DND-41 (cell line): Measurements from ENCODE around the gene EPS15.

ENCODE experiments used
- ATAC-seq: fragments of 200-7000 bp; cut with Tn5 transposase; 3 replicates; pipeline ENCODE4 v1.9.1; 2021; ENCODE audit warnings: low read depth; ENCODE audit not compliant: insufficient read depth
- DNase-seq: peaks from one replicate; pipeline ENCODE4 v3.0.0-alpha.2; 2020
- H2AFZ ChIP-seq: 2 replicates; pipeline ENCODE4 v1.6.0; 2012; ENCODE audit warnings: low read depth, low read length
- H3K27ac ChIP-seq: 2 replicates; pipeline ENCODE4 v1.5.1; 2012; ENCODE audit warnings: low read length, inconsistent platforms
- H3K27me3 ChIP-seq: fragments of 200-600 bp; sonication (generic); 2 replicates; pipeline ENCODE4 v1.6.0; 2012; ENCODE audit warnings: low read length, mild to moderate bottlenecking, inconsistent platforms; ENCODE audit not compliant: insufficient read depth, poor library complexity
- H3K36me3 ChIP-seq: 2 replicates; pipeline ENCODE4 v1.5.1; 2012; ENCODE audit warnings: low read length, inconsistent platforms; ENCODE audit not compliant: insufficient read depth
- H3K4me1 ChIP-seq: 2 replicates; pipeline ENCODE4 v1.5.1; 2012; ENCODE audit warnings: mild to moderate bottlenecking, low read length; ENCODE audit not compliant: insufficient read depth
- H3K4me2 ChIP-seq: 2 replicates; pipeline ENCODE4 v1.6.0; 2012; ENCODE audit warnings: mild to moderate bottlenecking, moderate library complexity, low read length, inconsistent platforms; ENCODE audit not compliant: insufficient read depth
- H3K4me3 ChIP-seq, 2 experiments: fragments of 200-600 bp in 1 of 2; shearing (Covaris generic) in 1 of 2; 2 replicates each; pipeline ENCODE4 v1.5.1; 2012 to 2016; ENCODE audit warnings: inconsistent platforms in 2 of 2, low read length in 2 of 2, mild to moderate bottlenecking in 2 of 2, low read depth in 1 of 2, moderate library complexity in 1 of 2
- H3K79me2 ChIP-seq: 2 replicates; pipeline ENCODE4 v1.6.0; 2012; ENCODE audit warnings: low read length, inconsistent platforms; ENCODE audit not compliant: insufficient read depth
- H3K9ac ChIP-seq: 2 replicates; pipeline ENCODE4 v1.6.0; 2012; ENCODE audit warnings: low read depth, mild to moderate bottlenecking, inconsistent platforms, low read length, moderate library complexity
- H3K9me3 ChIP-seq: 2 replicates; pipeline ENCODE4 v1.5.1; 2012; ENCODE audit warnings: low read length, moderate library complexity, mild to moderate bottlenecking, inconsistent platforms; ENCODE audit not compliant: insufficient read depth, severe bottlenecking
- H4K20me1 ChIP-seq: 2 replicates; pipeline ENCODE4 v1.6.0; 2012; ENCODE audit warnings: low read length; ENCODE audit not compliant: insufficient read depth
- CTCF ChIP-seq: IDR thresholded peaks from 2 replicates; pipeline ENCODE4 v1.5.1; 2012; ENCODE audit warnings: borderline replicate concordance, low read length, moderate library complexity, mild to moderate bottlenecking; ENCODE audit not compliant: poor library complexity, severe bottlenecking; ENCODE audit errors: extremely low read depth
- EZH2 ChIP-seq: IDR thresholded peaks from 3 replicates; pipeline ENCODE4 v1.6.1; 2012; ENCODE audit warnings: borderline replicate concordance, low read depth, mild to moderate bottlenecking, moderate library complexity, low read length, inconsistent platforms; ENCODE audit not compliant: severe bottlenecking

The EPS15 gene

GRCh38 chr1:51512606-51513005 lies 6.5 kb downstream of the EPS15 start:
- ATAC-seq (no peak), DNase-seq (no peak)
- Histone ChIP-seq H3K27me3 (no peaks in the 10 kb centered on the region), H3K27ac (no peak overlapping the region), H3K9me3 (no peaks in the 10 kb centered on the region), H2AFZ (no peak overlapping the region), H3K4me3 (no peak overlapping the region), H3K79me2 (peaks cover 79% of the 10 kb centered on the region), H4K20me1 (peaks cover 3% of the 10 kb centered on the region; the same call in 1 of the 2 replicates), H3K36me3 (no peaks in the 10 kb centered on the region), H3K4me2 (no peak overlapping the region), H3K4me1 (peaks cover 22% of the 10 kb centered on the region), H3K9ac (no peak overlapping the region)
- TF ChIP-seq CTCF (no peak), EZH2 (no peak)

DNA sequence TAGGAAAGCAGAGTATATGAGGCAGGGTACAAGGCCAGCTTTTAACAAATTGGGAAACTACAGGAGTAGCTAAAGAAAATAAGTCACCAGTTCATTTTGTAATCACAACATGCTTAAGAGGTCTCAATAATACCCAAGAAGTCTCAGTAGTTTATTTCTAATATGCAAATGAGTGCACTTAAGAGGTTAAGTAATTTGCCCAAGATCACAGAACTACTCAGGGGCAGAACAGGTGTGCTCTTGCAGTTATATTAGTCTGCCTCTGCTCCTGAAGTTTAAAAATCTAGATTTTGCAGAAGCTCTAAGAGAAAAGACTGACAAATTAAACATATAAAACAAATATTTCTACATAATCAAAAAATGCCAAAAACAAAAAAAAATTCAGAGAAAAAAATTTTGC lies 6.9 kb downstream of the EPS15 start:
- Histone ChIP-seq H3K36me3 (no peaks in the 10 kb centered on the region), H3K9ac (no peak overlapping the region), H3K9me3 (no peaks in the 10 kb centered on the region), H3K27me3 (no peaks in the 10 kb centered on the region), H3K79me2 (peaks cover 79% of the 10 kb centered on the region), H3K4me3 (no peak overlapping the region), H4K20me1 (peaks cover 3% of the 10 kb centered on the region; the same call in 1 of the 2 replicates), H3K4me2 (no peak overlapping the region), H3K4me1 (peaks cover 17% of the 10 kb centered on the region), H3K27ac (no peak overlapping the region), H2AFZ (no peak overlapping the region)
- no peak for ATAC-seq
- TF ChIP-seq EZH2 = no peak
- TF ChIP-seq CTCF = no peak
- DNase-seq = no peak

DNA sequence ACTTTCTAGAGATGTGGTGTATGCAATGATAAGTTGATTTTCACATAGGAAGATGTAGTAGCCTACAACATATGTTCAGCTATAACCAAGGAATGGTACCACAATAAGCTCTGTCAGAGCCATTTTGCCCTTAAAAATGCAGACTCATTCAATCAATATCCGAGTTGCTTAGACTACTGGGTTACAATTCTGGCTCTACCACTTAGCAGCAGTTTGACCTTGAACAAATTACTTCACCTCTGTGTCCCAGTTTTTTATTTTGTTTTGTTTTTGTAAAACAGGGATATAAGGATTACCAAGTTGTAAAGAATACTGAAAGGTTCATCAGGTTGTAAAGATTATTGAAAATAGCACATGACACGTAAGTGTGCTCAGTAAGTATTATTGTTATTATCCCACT lies 9.3 kb downstream of the EPS15 start:
- H3K9me3 ChIP-seq = no peaks in the 10 kb centered on the region
- no peaks in the 10 kb centered on the region for H3K27me3 ChIP-seq
- DNase-seq = no peak
- H3K4me2 ChIP-seq = no peak overlapping the region
- H4K20me1 ChIP-seq = peaks cover 3% of the 10 kb centered on the region; the same call in 1 of the 2 replicates
- H3K27ac ChIP-seq = no peak overlapping the region
- no peak overlapping the region for H3K4me3 ChIP-seq
- H3K36me3 ChIP-seq = no peaks in the 10 kb centered on the region
- H3K9ac ChIP-seq = no peak overlapping the region
- peaks cover 66% of the 10 kb centered on the region for H3K79me2 ChIP-seq
- TF ChIP-seq CTCF = no peak
- TF ChIP-seq EZH2 = no peak
- no peak for ATAC-seq
- H3K4me1 ChIP-seq = 0 out of 2 replicates have a peak, but pooled peaks cover 1% of the 10 kb centered on the region
- H2AFZ ChIP-seq = no peak overlapping the region

GRCh38 chr1:51506537-51506936 lies 12.5 kb downstream of the EPS15 start:
- no peaks in the 10 kb centered on the region for H3K27me3 ChIP-seq
- H3K79me2 ChIP-seq = peaks cover 51% of the 10 kb centered on the region
- H2AFZ ChIP-seq = no peak overlapping the region
- H3K27ac ChIP-seq = no peak overlapping the region
- peaks cover 5% of the 10 kb centered on the region; the same call in 1 of the 2 replicates for H4K20me1 ChIP-seq
- no peak for ATAC-seq
- no peaks in the 10 kb centered on the region for H3K36me3 ChIP-seq
- no peak overlapping the region for H3K9ac ChIP-seq
- DNase-seq = no peak
- no peaks in the 10 kb centered on the region for H3K4me1 ChIP-seq
- H3K9me3 ChIP-seq = no peaks in the 10 kb centered on the region
- no peak overlapping the region for H3K4me2 ChIP-seq
- no peak overlapping the region for H3K4me3 ChIP-seq
- TF ChIP-seq CTCF (no peak), EZH2 (no peak)
